HG02642 (cell line): ENCODE data around the gene CITED4.

Experiments used
- ATAC-seq: cut with Tn5 transposase; IDR thresholded peaks from one replicate; pipeline ENCODE4 v1.9.1; 2021; ENCODE audit warnings: mild to moderate bottlenecking; ENCODE audit not compliant: unreplicated experiment, poor library complexity

CITED4 gene

GRCh38 chr1:40887012-40887378, 24.8 kb upstream of the CITED4 start:
- no peak for ATAC-seq

GRCh38 chr1:40886318-40887011, 24.3 kb upstream of the CITED4 start:
- no peak for ATAC-seq

GRCh38 chr1:40884055-40884795, 22.1 kb upstream of the CITED4 start:
- ATAC-seq, result no peak

GRCh38 chr1:40880813-40881549, 18.8 kb upstream of the CITED4 start:
- ATAC-seq, result no peak

- ATAC-seq, result no peak
Observed at GRCh38 chr1:40879482-40880175, 17.5 kb upstream of the CITED4 start.

- ATAC-seq, result no peak
Observed at GRCh38 chr1:40878906-40879305, 16.7 kb upstream of the CITED4 start.

- ATAC-seq, result peak; percentile 42
Observed at GRCh38 chr1:40877698-40878097, 15.5 kb upstream of the CITED4 start.

- ATAC-seq, result no peak
Observed at GRCh38 chr1:40876891-40877290, 14.7 kb upstream of the CITED4 start.

- ATAC-seq, result no peak
Observed at GRCh38 chr1:40876436-40876761, 14.2 kb upstream of the CITED4 start.

- ATAC-seq, result no peak
Observed at GRCh38 chr1:40873863-40874472, 11.8 kb upstream of the CITED4 start.

GRCh38 chr1:40872276-40872675, 10.1 kb upstream of the CITED4 start:
- ATAC-seq, result no peak

- ATAC-seq, result no peak
Observed at GRCh38 chr1:40870135-40870728, 8.1 kb upstream of the CITED4 start.

- ATAC-seq, result no peak
Observed at GRCh38 chr1:40868051-40868723, 6.0 kb upstream of the CITED4 start.

GRCh38 chr1:40861224-40862003, 749 bp downstream of the CITED4 start:
- peak; percentile 18 for ATAC-seq

GRCh38 chr1:40860706-40861223, 1.4 kb downstream of the CITED4 start:
- no peak for ATAC-seq

- ATAC-seq, result no peak
Observed at GRCh38 chr1:40858856-40859416, 3.2 kb downstream of the CITED4 start.

- no peak for ATAC-seq
Observed at GRCh38 chr1:40857737-40858136, 4.4 kb downstream of the CITED4 start.

- no peak for ATAC-seq
Observed at GRCh38 chr1:40856656-40857302, 5.4 kb downstream of the CITED4 start.
